Ammon's horn (tissue), 1 donor: ENCODE measurements around the gene WHAMM.
A peak's percentile ranks its signal among the peaks of the same experiment; 100 is the strongest.
"Not testable (repeated sequence)": the region's sequence is repeated elsewhere in the genome, so short reads cannot be mapped to it uniquely, and the experiment has no call there.

Source experiments
- DNase-seq: peaks from one replicate; pipeline ENCODE4 v3.0.0-alpha.2; 2016; ENCODE audit warnings: low spot score

WHAMM gene

GRCh38 chr15:82839136-82839535, 29.7 kb downstream of the WHAMM start:
- DNase-seq: no peak

- no peak for DNase-seq
Measured at GRCh38 chr15:82840166-82840565, 30.7 kb downstream of the WHAMM start.

GRCh38 chr15:82843566-82843965, 34.1 kb downstream of the WHAMM start:
- DNase-seq: no peak

GRCh38 chr15:82845686-82846085, 36.3 kb downstream of the WHAMM start:
- DNase-seq: no peak

GRCh38 chr15:82846621-82847020, 37.2 kb downstream of the WHAMM start:
- no peak for DNase-seq

GRCh38 chr15:82847703-82848102, 38.3 kb downstream of the WHAMM start:
- DNase-seq: no peak

- DNase-seq: no peak
Measured at GRCh38 chr15:82848241-82848993, 39.0 kb downstream of the WHAMM start.

- peak; percentile 80 for DNase-seq
Measured at GRCh38 chr15:82849556-82850512, 40.4 kb downstream of the WHAMM start.

- DNase-seq: peak; percentile 27
Measured at GRCh38 chr15:82850731-82851130, 41.3 kb downstream of the WHAMM start.

- no peak for DNase-seq
Measured at GRCh38 chr15:82851306-82851850, 42.0 kb downstream of the WHAMM start.

- DNase-seq: no peak
Measured at GRCh38 chr15:82851981-82852511, 42.6 kb downstream of the WHAMM start.

GRCh38 chr15:82852941-82853561, 43.6 kb downstream of the WHAMM start:
- no peak for DNase-seq

- DNase-seq: no peak
Measured at GRCh38 chr15:82854554-82854953, 45.1 kb downstream of the WHAMM start.

- DNase-seq: no peak
Measured at GRCh38 chr15:82855286-82856100, 46.1 kb downstream of the WHAMM start.

- DNase-seq: no peak
Measured at GRCh38 chr15:82856397-82857170, 47.2 kb downstream of the WHAMM start.

- no peak for DNase-seq
Measured at GRCh38 chr15:82858932-82859331, 49.5 kb downstream of the WHAMM start.

- DNase-seq: no peak
Measured at GRCh38 chr15:82862886-82863285, 53.5 kb downstream of the WHAMM start.

- no peak for DNase-seq
Measured at GRCh38 chr15:82864967-82865366, 55.5 kb downstream of the WHAMM start.

- not testable (repeated sequence) for DNase-seq
Measured at GRCh38 chr15:82865581-82865980, 56.2 kb downstream of the WHAMM start.

GRCh38 chr15:82865981-82866380, 56.6 kb downstream of the WHAMM start:
- DNase-seq: not testable (repeated sequence)
